Right lobe of liver (tissue), 6 donors: ENCODE results near the gene RHBDL2. TPM values are rescaled to one million over a fixed set of nuclear protein-coding genes. Genes with fewer than 3 reads are reported as not detected.
"Not testable (repeated sequence)": the region's sequence is repeated elsewhere in the genome, so short reads cannot be mapped to it uniquely, and the experiment has no call there.

Experiments used
- ATAC-seq, 4 donors: fragments of 200-7000 bp; cut with Tn5 transposase; one replicate each; pipeline ENCODE4 v1.9.1; 2020; ENCODE audit warnings: mild to moderate bottlenecking in 4 of 4, moderate library complexity in 4 of 4
- DNase-seq, 3 donors: peaks; one replicate each; pipeline ENCODE4 v3.0.0-alpha.2; 2020
- H3K27ac ChIP-seq, 3 donors: fragments of 200-600 bp; one replicate each; pipeline ENCODE4 v1.8.0; 2022
- H3K27me3 ChIP-seq, 2 donors: fragments of 200-600 bp; one replicate each; pipeline ENCODE4 v1.8.0; 2022
- H3K36me3 ChIP-seq, 4 donors: fragments of 200-600 bp; sonication (generic) in 1 of 4; one replicate each; pipeline versions ENCODE4 v1.5.1 to v1.8.0; 2017 to 2022; ENCODE audit warnings: control low read depth in 1 of 4
- H3K4me1 ChIP-seq, 4 donors: fragments of 200-600 bp; sonication (generic) in 1 of 4; one replicate each; pipeline versions ENCODE4 v1.5.1 to v1.8.0; 2017 to 2022; ENCODE audit warnings: control low read depth in 1 of 4
- H3K4me3 ChIP-seq, 3 donors: fragments of 200-600 bp; one replicate each; pipeline ENCODE4 v1.8.0; 2022
- H3K9me3 ChIP-seq, 4 donors: fragments of 200-600 bp; sonication (generic) in 1 of 4; one replicate each; pipeline versions ENCODE4 v1.5.1 to v1.8.0; 2017 to 2022; ENCODE audit warnings: control low read depth in 1 of 4
- CTCF ChIP-seq, 4 donors: fragments of 200-600 bp in 3 of 4; fragments of 450-650 bp in 1 of 4; IDR thresholded peaks; one replicate each; pipeline versions ENCODE4 v1.5.1 to v1.8.0; 2016 to 2022; ENCODE audit warnings: antibody characterized with exemption in 4 of 4, mild to moderate bottlenecking in 2 of 4
- POLR2A ChIP-seq: fragments of 450-650 bp; IDR thresholded peaks from one replicate; pipeline ENCODE4 v1.6.1; 2017; ENCODE audit warnings: antibody characterized with exemption, mild to moderate bottlenecking
- WGBS: methylation state at CpG from one replicate; pipeline ENCODE4 v1.1.6; 2018; ENCODE audit warnings: low coverage, low lambda C conversion rate; ENCODE audit not compliant: insufficient coverage; ENCODE audit errors: missing lambda C conversion rate; 5-methylcytosine and 5-hydroxymethylcytosine counted together
- intact Hi-C, 2 donors: fragments of 100-400 bp; cut with DNase I; formaldehyde crosslinking; loops; one replicate each; pipeline versions ENCODE4 v1.11.2 to v1.14.1; 2022
- total RNA-seq, 6 experiments: library from RNA; depleted of rRNA in 2 of 6; stranded (reverse); fragments of >200 nt in 2 of 6; fragmentation: NEBNext Ultra II Directional in 3 of 6; extraction: Animal tissue kit (Norgen Biotek cat#: 25700) in 3 of 6; gene quantifications; one replicate each; pipeline versions ENCODE4 v1.1.0 to v1.2.4, GENCODE V29; 2016 to 2023
- donor health status: DM: no; HTN: yes; CAD: no.
- donor health status: DM: no; HTN: no; CAD: no.
- donor health status: DM: no; HTN: no; CAD: no.
- donor health status: DM: no; HTN: yes; CAD: no.
- donor health status: DM: no; HTN: yes; CAD: no.

Gene RHBDL2
- total RNA-seq, 6 experiments from 2014 or later: 0.12 TPM; not detected in 5

GRCh38 chr1:38973659-38974437, 32.2 kb upstream of the RHBDL2 start:
- DNase-seq (no peak), ATAC-seq (peak in 2 of 4 donors; percentile 35 to 74)
- H3K4me3 ChIP-seq: no peak overlapping the region
- no peaks in the 10 kb centered on the region for H3K9me3 ChIP-seq
- intact Hi-C loops: no loop called here
- H3K4me1 ChIP-seq: no peaks in the 10 kb centered on the region
- H3K27ac ChIP-seq: no peak overlapping the region
- H3K36me3 ChIP-seq: no peaks in the 10 kb centered on the region
- 59% methylated on average over 4 of the region's 13 CpGs for whole genome bisulfite sequencing
- no peaks in the 10 kb centered on the region for H3K27me3 ChIP-seq
- TF ChIP-seq POLR2A (no peak), CTCF (IDR thresholded peaks at IDR 0.05) (no peak)

DNA sequence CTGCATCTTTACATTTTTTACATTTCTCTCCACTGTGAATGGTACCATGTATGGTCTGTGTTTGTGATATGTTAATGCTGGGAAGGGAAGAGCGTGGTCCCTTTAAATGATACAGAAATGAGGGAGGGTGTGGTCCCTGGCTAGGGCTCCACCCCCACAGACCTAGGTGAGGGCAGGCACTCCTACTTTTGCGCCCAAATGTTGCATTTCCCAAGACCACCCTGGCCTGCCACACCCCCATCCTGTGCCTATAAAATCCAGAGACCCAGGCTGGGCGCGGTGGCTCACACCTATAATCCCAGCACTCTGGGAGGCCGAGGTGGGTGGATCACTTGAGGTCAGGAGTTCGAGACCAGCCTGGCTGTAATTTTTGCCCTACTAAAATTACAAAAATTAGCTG, 31.5 kb upstream of the RHBDL2 start:
- ATAC-seq, DNase-seq, H3K4me1 ChIP-seq, H3K4me3 ChIP-seq, H3K9me3 ChIP-seq, H3K27me3 ChIP-seq, H3K27ac ChIP-seq, intact Hi-C loops, H3K36me3 ChIP-seq: not testable (repeated sequence)
- 53% methylated on average over 4 of the region's 6 CpGs for WGBS

GRCh38 chr1:38964140-38964548, 22.5 kb upstream of the RHBDL2 start:
- ATAC-seq (peak; percentile 37 to 59 (median 46)), DNase-seq (no peak)
- H3K9me3 ChIP-seq: no peaks in the 10 kb centered on the region
- H3K36me3 ChIP-seq: no peaks in the 10 kb centered on the region
- no CpG with 5 or more reads among the region's 3 CpGs for WGBS
- H3K4me3 ChIP-seq: no peak overlapping the region
- TF ChIP-seq CTCF (IDR thresholded peaks at IDR 0.05): peak in 3 of 4 donors; percentile 19 to 25 (median 24)
- no peak for TF ChIP-seq POLR2A
- no peaks in the 10 kb centered on the region for H3K27me3 ChIP-seq
- intact Hi-C loops: no loop called here
- no peak overlapping the region for H3K27ac ChIP-seq
- no peaks in the 10 kb centered on the region for H3K4me1 ChIP-seq

- H3K4me1 ChIP-seq: no peaks in the 10 kb centered on the region
- TF ChIP-seq POLR2A: no peak
- TF ChIP-seq CTCF (IDR thresholded peaks at IDR 0.05): no peak
- H3K36me3 ChIP-seq: no peaks in the 10 kb centered on the region
- no peak overlapping the region for H3K4me3 ChIP-seq
- intact Hi-C loops: no loop called here
- ATAC-seq: peak in 2 of 4 donors; percentile 24 to 52
- no peak overlapping the region for H3K27ac ChIP-seq
- 38% methylated on average over 5 of the region's 7 CpGs for WGBS
- H3K9me3 ChIP-seq: no peaks in the 10 kb centered on the region
- DNase-seq: peak in 2 of 3 donors; percentile 24 to 53
- no peaks in the 10 kb centered on the region for H3K27me3 ChIP-seq
Observed at GRCh38 chr1:38962560-38962959, 20.9 kb upstream of the RHBDL2 start.

DNA sequence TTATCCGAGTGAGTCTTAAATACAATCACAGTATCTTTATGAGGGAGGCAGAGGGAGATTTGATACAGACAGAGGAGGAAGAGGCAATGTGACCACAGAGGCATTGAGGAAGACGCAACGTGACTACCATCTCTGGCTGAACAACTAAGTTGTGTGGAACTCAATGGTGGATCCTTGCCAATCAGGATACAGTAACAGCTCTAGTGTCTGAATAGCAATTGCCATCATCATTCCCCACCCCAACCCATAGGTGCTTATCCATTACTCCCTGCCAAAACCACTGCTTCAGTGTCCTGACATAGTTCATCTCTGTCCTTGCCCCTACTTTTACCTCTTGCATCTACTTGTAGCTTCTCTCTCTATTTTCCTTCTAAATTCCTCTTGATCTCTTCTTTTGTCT, 20.5 kb upstream of the RHBDL2 start:
- H3K4me3 ChIP-seq: no peak overlapping the region
- 84% methylated on average over 3 of the region's 3 CpGs for WGBS
- no peaks in the 10 kb centered on the region for H3K27me3 ChIP-seq
- intact Hi-C loops: no loop called here
- H3K4me1 ChIP-seq: no peaks in the 10 kb centered on the region
- ATAC-seq (no peak), DNase-seq (no peak)
- no peaks in the 10 kb centered on the region for H3K9me3 ChIP-seq
- H3K27ac ChIP-seq: no peak overlapping the region
- TF ChIP-seq CTCF (IDR thresholded peaks at IDR 0.05) (no peak), POLR2A (no peak)
- no peaks in the 10 kb centered on the region for H3K36me3 ChIP-seq
